Transverse colon (tissue), 4 donors: ENCODE data around the gene TOMM20. TPM values are rescaled to one million over a fixed set of nuclear protein-coding genes. Genes with fewer than 3 reads are reported as not detected.
A peak's percentile ranks its signal among the peaks of the same experiment; 100 is the strongest.
"Not testable (repeated sequence)": the region's sequence is repeated elsewhere in the genome, so short reads cannot be mapped to it uniquely, and the experiment has no call there.

Experiments
- DNase-seq: peaks from one replicate; pipeline ENCODE4 v3.0.0-alpha.2; 2019
- H3K27ac ChIP-seq, 4 donors: fragments of 200-600 bp; sonication (generic); 2 replicates each; pipeline ENCODE4 v1.5.1; 2016 to 2018; ENCODE audit warnings: inconsistent platforms in 4 of 4
- H3K27me3 ChIP-seq: fragments of 200-600 bp; sonication (generic); 2 replicates; pipeline ENCODE4 v1.5.1; 2017; ENCODE audit warnings: inconsistent platforms
- H3K36me3 ChIP-seq, 4 donors: fragments of 200-600 bp; sonication (generic); 2 replicates each; pipeline ENCODE4 v1.5.1; 2017 to 2019; ENCODE audit warnings: inconsistent platforms in 4 of 4
- H3K4me1 ChIP-seq, 4 donors: fragments of 200-600 bp; sonication (generic); 2 replicates each; pipeline ENCODE4 v1.5.1; 2017 to 2020; ENCODE audit warnings: inconsistent platforms in 4 of 4
- H3K4me3 ChIP-seq, 4 donors: fragments of 200-600 bp; sonication (generic); 1 replicate in 1 of 4; 2 replicates in 3 of 4; pipeline versions ENCODE4 v1.5.1 to v1.6.1; 2017 to 2019; ENCODE audit warnings: inconsistent platforms in 4 of 4
- H3K9me3 ChIP-seq, 2 donors: fragments of 200-600 bp; sonication (generic); 2 replicates each; pipeline ENCODE4 v1.5.1; 2017 to 2019; ENCODE audit warnings: inconsistent platforms in 2 of 2
- EP300 ChIP-seq: sonication (generic); formaldehyde crosslinking; IDR thresholded peaks from one replicate; pipeline ENCODE4 v1.6.1; 2017; ENCODE audit warnings: antibody characterized with exemption, low read depth
- POLR2A ChIP-seq: fragments of 450-650 bp; IDR thresholded peaks from one replicate; pipeline ENCODE4 v1.6.1; 2016; ENCODE audit warnings: antibody characterized with exemption, mild to moderate bottlenecking, moderate library complexity
- POLR2AphosphoS5 ChIP-seq, 3 donors: sonication (generic); formaldehyde crosslinking; IDR thresholded peaks; one replicate each; pipeline ENCODE4 v1.6.1; 2016; ENCODE audit warnings: antibody characterized with exemption in 3 of 3
- WGBS, 2 donors: methylation state at CpG; one replicate each; pipeline ENCODE4 v1.1.5; 2018; ENCODE audit warnings: low coverage in 1 of 2; 5-methylcytosine and 5-hydroxymethylcytosine counted together
- in situ Hi-C, 4 donors: fragments of 200-750 bp; cut with MboI; loops; one replicate each; pipeline versions ENCODE4 v1.15.0 to v1.15.1; 2017; ENCODE audit warnings: low sequenced_read_pairs in 3 of 4, low pct_ligation_motif_present in 1 of 4, low pct_unique_long_range_greater_than_20kb in 1 of 4
- intact Hi-C: fragments of 100-400 bp; cut with DNase I; formaldehyde crosslinking; loops from one replicate; pipeline ENCODE4 v1.15.1; 2023; ENCODE audit warnings: low total_unique reads
- total RNA-seq, 4 donors: library from RNA; depleted of rRNA; stranded (reverse); fragments of >200 nt; gene quantifications; one replicate each; pipeline ENCODE4 v1.1.0, GENCODE V29; 2016
- TF ChIP-seq, protein P1 (sequence below), 5 experiments: fragments of 200-600 bp in 3 of 5; fragments of 450-650 bp in 2 of 5; sonication (generic) in 3 of 5; IDR thresholded peaks; 1 replicate in 2 of 5; 2 replicates in 3 of 5; pipeline ENCODE4 v1.5.1; 2016 to 2017; ENCODE audit warnings: antibody characterized with exemption in 5 of 5, inconsistent platforms in 3 of 5, mild to moderate bottlenecking in 2 of 5, moderate library complexity in 1 of 5

Gene TOMM20
- total RNA-seq, 4 donors from 2014 or later, result 16.9 to 72.9 (median 54.5) TPM

DNA sequence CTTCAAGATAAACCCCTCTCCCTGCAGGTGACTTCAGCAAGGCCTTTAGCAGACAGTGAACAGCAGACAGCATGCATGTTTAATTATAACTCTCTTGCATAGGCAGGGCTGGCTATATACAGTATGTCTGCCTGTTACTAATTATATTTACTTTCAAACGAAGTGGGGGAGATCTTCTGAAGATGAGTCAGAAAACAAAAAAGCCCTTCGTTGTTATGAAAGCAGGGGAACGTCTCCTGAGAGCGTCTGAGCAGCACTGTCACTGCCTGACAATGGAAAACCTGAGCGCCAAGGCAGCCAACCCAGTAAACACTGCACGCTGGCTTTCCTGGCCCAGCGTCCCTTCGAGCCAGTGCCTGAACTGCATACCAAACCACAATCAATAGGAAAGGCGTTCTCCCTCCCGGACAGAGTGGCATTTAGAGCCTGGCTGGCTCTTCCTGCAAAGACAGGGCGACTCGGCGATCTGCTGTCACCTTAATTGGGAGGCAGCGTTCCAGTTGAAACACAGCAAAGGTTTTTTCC lies 54.1 kb downstream of the TOMM20 start:
- peak overlapping the region; percentile 86 to 91 (median 90) for H3K27ac ChIP-seq
- intact Hi-C loops, result no loop called here
- no peaks in the 10 kb centered on the region for H3K36me3 ChIP-seq
- peaks cover 41 to 61% (median 46%) of the 10 kb centered on the region in 4 donors for H3K4me1 ChIP-seq
- peak; percentile 36 for DNase-seq
- WGBS, 2 donors, result 0 to 9% methylated on average over 1 to 14 of the region's 14 CpGs
- TF ChIP-seq POLR2A (no peak), EP300 (no peak), POLR2AphosphoS5 (IDR thresholded peaks at IDR 0.05) (peak in 1 of 3 donors; percentile 4)
- TF ChIP-seq, protein P1, sequence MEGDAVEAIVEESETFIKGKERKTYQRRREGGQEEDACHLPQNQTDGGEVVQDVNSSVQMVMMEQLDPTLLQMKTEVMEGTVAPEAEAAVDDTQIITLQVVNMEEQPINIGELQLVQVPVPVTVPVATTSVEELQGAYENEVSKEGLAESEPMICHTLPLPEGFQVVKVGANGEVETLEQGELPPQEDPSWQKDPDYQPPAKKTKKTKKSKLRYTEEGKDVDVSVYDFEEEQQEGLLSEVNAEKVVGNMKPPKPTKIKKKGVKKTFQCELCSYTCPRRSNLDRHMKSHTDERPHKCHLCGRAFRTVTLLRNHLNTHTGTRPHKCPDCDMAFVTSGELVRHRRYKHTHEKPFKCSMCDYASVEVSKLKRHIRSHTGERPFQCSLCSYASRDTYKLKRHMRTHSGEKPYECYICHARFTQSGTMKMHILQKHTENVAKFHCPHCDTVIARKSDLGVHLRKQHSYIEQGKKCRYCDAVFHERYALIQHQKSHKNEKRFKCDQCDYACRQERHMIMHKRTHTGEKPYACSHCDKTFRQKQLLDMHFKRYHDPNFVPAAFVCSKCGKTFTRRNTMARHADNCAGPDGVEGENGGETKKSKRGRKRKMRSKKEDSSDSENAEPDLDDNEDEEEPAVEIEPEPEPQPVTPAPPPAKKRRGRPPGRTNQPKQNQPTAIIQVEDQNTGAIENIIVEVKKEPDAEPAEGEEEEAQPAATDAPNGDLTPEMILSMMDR (IDR thresholded peaks at IDR 0.05), result no peak
- H3K4me3 ChIP-seq, result no peak overlapping the region
- no peaks in the 10 kb centered on the region for H3K9me3 ChIP-seq
- no peaks in the 10 kb centered on the region for H3K27me3 ChIP-seq
- in situ Hi-C loops, result loop anchor here in 2 of 4 donors (10.0 to 25.0 kb wide), 2 partner anchors 100 to 362 kb away; no protein-coding TSS in a partner anchor

DNA sequence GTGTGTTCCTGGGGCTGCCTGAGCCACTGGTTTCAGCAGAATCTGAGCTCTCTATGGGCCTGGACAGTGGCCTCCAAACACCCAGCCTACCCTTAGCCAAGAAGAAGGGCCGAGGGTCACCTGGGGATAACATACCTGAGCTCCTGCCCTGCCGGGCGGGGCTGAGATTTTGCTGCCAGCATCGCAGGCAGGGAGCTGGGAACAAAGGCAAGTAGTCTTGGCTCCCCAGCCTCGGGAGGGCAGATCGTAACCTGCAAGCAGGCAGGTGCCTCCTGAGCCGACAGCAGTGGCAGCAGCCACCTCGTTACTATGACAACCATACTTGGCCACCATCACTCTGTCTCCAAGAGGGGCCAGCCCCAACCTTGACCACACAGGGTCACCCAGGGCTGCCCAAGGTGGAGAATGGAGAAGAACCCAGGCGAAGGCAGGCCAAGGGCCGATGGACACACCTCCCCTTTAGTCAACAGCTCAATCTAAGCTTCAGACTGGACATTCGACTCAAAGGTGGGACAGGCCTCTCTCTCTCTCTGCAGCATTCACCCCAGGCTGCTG lies 54.6 kb downstream of the TOMM20 start:
- intact Hi-C loops (no loop called here), in situ Hi-C loops (loop anchor here in 2 of 4 donors (10.0 to 25.0 kb wide), 2 partner anchors 99 to 362 kb away; no protein-coding TSS in a partner anchor)
- peaks cover 36 to 61% (median 41%) of the 10 kb centered on the region in 4 donors for H3K4me1 ChIP-seq
- DNase-seq, result peak; percentile 74
- no peaks in the 10 kb centered on the region for H3K9me3 ChIP-seq
- H3K27ac ChIP-seq, result peak overlapping the region; percentile 86 to 91 (median 90)
- WGBS, 2 donors, result 60% methylated on average over 11 of the region's 11 CpGs; no CpG with 5 or more reads in 1 of the 2 donors
- no peak overlapping the region for H3K4me3 ChIP-seq
- no peaks in the 10 kb centered on the region for H3K27me3 ChIP-seq
- no peaks in the 10 kb centered on the region for H3K36me3 ChIP-seq
- TF ChIP-seq POLR2AphosphoS5 (IDR thresholded peaks at IDR 0.05) (no peak), EP300 (no peak), POLR2A (no peak)
- TF ChIP-seq, protein P1 (IDR thresholded peaks at IDR 0.05), result no peak

DNA sequence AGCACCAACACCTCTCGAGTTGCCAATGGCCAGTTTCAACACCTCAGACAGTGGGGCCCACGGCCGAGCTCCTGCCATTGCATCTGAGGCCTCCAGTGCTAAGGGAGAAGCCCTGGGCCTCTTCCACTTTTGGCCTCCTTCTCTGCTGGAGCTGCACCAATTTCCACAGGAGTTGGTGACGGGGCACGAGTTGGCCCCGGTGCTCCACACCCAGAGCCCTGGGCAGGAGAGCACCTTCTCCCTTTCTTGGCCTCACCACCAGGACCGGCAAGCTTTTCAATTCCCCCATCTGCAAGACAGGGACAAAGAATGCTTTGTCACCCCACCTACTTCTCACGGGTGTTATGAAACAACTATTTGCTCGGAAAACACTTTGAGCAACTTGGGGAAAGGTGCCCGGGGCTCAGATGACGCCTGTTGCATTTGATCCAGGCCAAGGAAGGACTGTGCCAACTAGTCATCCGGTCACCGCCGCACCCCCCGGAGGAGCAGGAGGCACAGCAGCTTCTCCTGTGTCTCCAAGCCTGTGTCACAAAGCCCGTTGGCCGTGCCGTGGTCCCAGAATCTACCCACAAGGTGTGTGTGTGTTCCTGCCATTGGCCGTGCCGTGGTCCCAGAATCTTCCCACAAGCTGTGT lies 55.2 kb downstream of the TOMM20 start:
- TF ChIP-seq POLR2AphosphoS5 (IDR thresholded peaks at IDR 0.05) (peak in 1 of 3 donors; percentile 31), POLR2A (peak; percentile 22), EP300 (no peak)
- TF ChIP-seq, protein P1 (IDR thresholded peaks at IDR 0.05), result peak in 1 of 5 experiments; percentile 37
- no peaks in the 10 kb centered on the region for H3K36me3 ChIP-seq
- H3K4me3 ChIP-seq, result no peak overlapping the region
- peak; percentile 88 for DNase-seq
- no peaks in the 10 kb centered on the region for H3K27me3 ChIP-seq
- H3K9me3 ChIP-seq, result no peaks in the 10 kb centered on the region
- intact Hi-C loops (no loop called here), in situ Hi-C loops (loop anchor here in 2 of 4 donors (10.0 to 25.0 kb wide), 2 partner anchors 99 to 361 kb away; no protein-coding TSS in a partner anchor)
- H3K27ac ChIP-seq, result peak overlapping the region; percentile 86 to 91 (median 90)
- H3K4me1 ChIP-seq, result peaks cover 33 to 62% (median 37%) of the 10 kb centered on the region in 4 donors
- WGBS, 2 donors, result 68% methylated on average over 20 of the region's 20 CpGs; no CpG with 5 or more reads in 1 of the 2 donors

DNA sequence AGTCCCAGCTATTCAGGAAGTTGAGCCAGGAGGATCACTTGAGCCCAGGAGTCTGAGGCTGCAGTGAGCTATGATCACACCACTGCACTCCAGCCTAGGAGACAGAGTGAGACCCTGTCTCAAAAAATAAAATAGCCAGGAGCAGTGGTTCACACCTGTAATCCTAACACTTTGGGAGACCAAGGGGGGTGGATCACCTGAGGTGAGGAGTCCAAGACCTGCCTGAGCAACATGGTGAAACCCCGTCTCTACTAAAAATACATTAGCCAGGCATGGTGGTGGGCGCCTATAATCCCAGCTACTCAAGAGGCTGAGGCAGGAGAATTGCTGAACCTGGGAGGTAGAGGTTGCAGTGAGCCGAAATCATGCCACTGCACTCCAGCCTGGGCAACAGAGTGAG lies 56.1 kb downstream of the TOMM20 start:
- in situ Hi-C loops, result loop anchor here in 2 of 4 donors (10.0 to 25.0 kb wide), 2 partner anchors 98 to 360 kb away; no protein-coding TSS in a partner anchor

More for the DNA sequence above, 56.1 kb downstream of the TOMM20 start:
- intact Hi-C loops, H3K9me3 ChIP-seq, H3K36me3 ChIP-seq, DNase-seq, H3K27me3 ChIP-seq, H3K4me3 ChIP-seq: not testable (repeated sequence)
- 90 to 100% methylated on average over 3 of the region's 3 CpGs for WGBS, 2 donors
- peaks cover 41 to 69% (median 46%) of the 10 kb centered on the region in 4 donors for H3K4me1 ChIP-seq
- peak overlapping the region; percentile 86 to 91 (median 90) for H3K27ac ChIP-seq
